LHCN-M2 (cell line): ENCODE measurements around the gene KLF9. TPM values are rescaled to one million over a fixed set of nuclear protein-coding genes. Genes with fewer than 3 reads are reported as not detected.
A peak's percentile ranks its signal among the peaks of the same experiment; 100 is the strongest.

Source experiments
- DNase-seq: peaks from one replicate; pipeline ENCODE4 v3.0.0-alpha.2; 2012; ENCODE audit warnings: low read depth
- total RNA-seq: library from RNA; depleted of rRNA; stranded (reverse); fragments of >200 nt; gene quantifications from 2 replicates; pipeline ENCODE4 v1.2.3, GENCODE V29; 2014

KLF9 gene
- total RNA-seq, 1 experiment from 2014 or later = 36.5 TPM

GRCh38 chr9:70422371-70423043 lies 8.1 kb upstream of the KLF9 start:
- DNase-seq = no peak

- peak; percentile 74 for DNase-seq
Observed at GRCh38 chr9:70421272-70422180, 7.1 kb upstream of the KLF9 start.

- DNase-seq = peak; percentile 96
Observed at GRCh38 chr9:70420441-70421271, 6.2 kb upstream of the KLF9 start.

- DNase-seq = peak; percentile 99
Observed at GRCh38 chr9:70419556-70420440, 5.3 kb upstream of the KLF9 start.

GRCh38 chr9:70418822-70419555 lies 4.5 kb upstream of the KLF9 start:
- peak; percentile 98 for DNase-seq

- DNase-seq = no peak
Observed at GRCh38 chr9:70415476-70415875, 1.0 kb upstream of the KLF9 start.

- no peak for DNase-seq
Observed at GRCh38 chr9:70415041-70415440, 584 bp upstream of the KLF9 start.

- DNase-seq = no peak
Observed at GRCh38 chr9:70413464-70413798, 1.0 kb downstream of the KLF9 start.

- peak; percentile 83 for DNase-seq
Observed at GRCh38 chr9:70412832-70413463, 1.5 kb downstream of the KLF9 start.

GRCh38 chr9:70411930-70412831 lies 2.3 kb downstream of the KLF9 start:
- DNase-seq = peak; percentile 96

GRCh38 chr9:70411121-70411929 lies 3.1 kb downstream of the KLF9 start:
- peak; percentile 95 for DNase-seq

- peak; percentile 81 for DNase-seq
Observed at GRCh38 chr9:70410368-70410767, 4.1 kb downstream of the KLF9 start.

GRCh38 chr9:70409800-70410199 lies 4.7 kb downstream of the KLF9 start:
- DNase-seq = no peak

- DNase-seq = peak; percentile 32
Observed at GRCh38 chr9:70409280-70409679, 5.2 kb downstream of the KLF9 start.

- DNase-seq = no peak
Observed at GRCh38 chr9:70408393-70409040, 5.9 kb downstream of the KLF9 start.

GRCh38 chr9:70407081-70407503 lies 7.4 kb downstream of the KLF9 start:
- peak; percentile 92 for DNase-seq

- peak; percentile 81 for DNase-seq
Observed at GRCh38 chr9:70406434-70406862, 8.0 kb downstream of the KLF9 start.
